Upper lobe of right lung (tissue), 1 donor: Measurements from ENCODE around the gene TUFT1. TPM values are rescaled to one million over a fixed set of nuclear protein-coding genes. Genes with fewer than 3 reads are reported as not detected.

ENCODE experiments used
- ATAC-seq: fragments of 200-7000 bp; cut with Tn5 transposase; one replicate; pipeline ENCODE4 v1.9.1; 2020; ENCODE audit warnings: mild to moderate bottlenecking, moderate library complexity
- DNase-seq: peaks from one replicate; pipeline ENCODE4 v3.0.0-alpha.2; 2020
- H3K27ac ChIP-seq: fragments of 200-600 bp; one replicate; pipeline ENCODE4 v1.8.0; 2022
- H3K27me3 ChIP-seq: fragments of 200-600 bp; one replicate; pipeline ENCODE4 v1.8.0; 2022; ENCODE audit warnings: mild to moderate bottlenecking
- H3K36me3 ChIP-seq: fragments of 200-600 bp; one replicate; pipeline ENCODE4 v1.8.0; 2022
- H3K4me1 ChIP-seq: fragments of 200-600 bp; one replicate; pipeline ENCODE4 v1.8.0; 2022
- H3K4me3 ChIP-seq: fragments of 200-600 bp; one replicate; pipeline ENCODE4 v1.8.0; 2022; ENCODE audit warnings: mild to moderate bottlenecking
- H3K9me3 ChIP-seq: fragments of 200-600 bp; one replicate; pipeline ENCODE4 v1.8.0; 2022
- intact Hi-C: fragments of 100-400 bp; cut with DNase I; formaldehyde crosslinking; loops from one replicate; pipeline ENCODE4 v1.11.0; 2022
- total RNA-seq: library from RNA; stranded (reverse); fragmentation: NEBNext Ultra II Directional; extraction: Animal tissue kit (Norgen Biotek cat#: 25700); gene quantifications from one replicate; pipeline ENCODE4 v1.2.1, GENCODE V29; 2021
- TF ChIP-seq, protein P1 (sequence below): fragments of 200-600 bp; IDR thresholded peaks from one replicate; pipeline ENCODE4 v1.8.0; 2022; ENCODE audit warnings: antibody characterized with exemption
- donor health status: DM: no; HTN: yes; CAD: no; lungs with severe emphysema.

The TUFT1 gene
- total RNA-seq, 1 donor from 2014 or later = 13.3 TPM

DNA sequence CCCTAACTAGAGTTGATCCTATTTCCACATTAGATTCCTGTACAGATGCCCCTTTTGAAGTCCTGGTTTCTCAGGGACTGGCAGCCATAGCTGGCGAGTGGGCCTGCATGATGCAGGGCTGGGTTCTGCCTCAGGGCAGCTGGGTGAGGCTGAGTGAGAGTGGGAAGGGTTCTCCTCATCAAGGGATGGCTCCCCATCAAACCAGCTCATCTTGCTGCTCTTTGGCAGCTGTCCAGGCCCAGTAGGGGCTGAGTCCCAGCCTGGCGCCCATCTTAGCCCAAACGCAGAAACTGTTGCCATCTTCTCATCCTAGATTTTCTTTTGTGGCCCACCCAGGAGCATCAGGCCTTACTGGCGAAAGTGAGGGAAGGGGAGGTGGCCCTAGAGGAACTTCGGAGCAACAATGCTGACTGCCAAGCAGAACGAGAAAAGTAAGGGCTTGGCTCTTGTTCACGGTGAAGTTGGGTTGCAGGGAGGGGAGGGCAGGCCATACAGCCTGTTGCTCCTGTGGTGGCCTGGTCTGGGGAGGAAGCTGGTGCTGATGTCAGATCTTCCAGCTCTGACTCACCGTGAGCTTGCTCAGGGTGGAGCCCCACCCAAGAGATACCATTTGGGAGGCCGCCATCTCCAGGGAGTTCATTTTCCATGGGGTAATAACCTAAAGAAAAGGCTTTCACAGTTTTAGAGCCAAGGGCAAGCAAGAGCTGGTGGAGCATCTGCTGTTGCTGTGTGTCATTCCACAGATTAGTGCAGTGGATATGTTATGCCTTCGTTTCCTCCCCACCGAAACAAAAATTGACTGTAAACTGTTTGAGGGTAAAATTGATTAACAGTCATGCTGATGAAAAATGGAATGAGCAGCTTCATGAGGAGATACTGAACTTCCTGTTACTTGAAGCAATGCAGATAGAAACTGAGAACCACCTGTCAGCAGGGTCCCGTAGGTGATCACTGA is 34.7 kb downstream of the TUFT1 start:
- Histone ChIP-seq H3K27ac (no peak overlapping the region), H3K36me3 (peaks cover 42% of the 10 kb centered on the region), H3K4me3 (no peak overlapping the region), H3K9me3 (no peaks in the 10 kb centered on the region), H3K27me3 (no peaks in the 10 kb centered on the region), H3K4me1 (no peaks in the 10 kb centered on the region)
- TF ChIP-seq, protein P1, sequence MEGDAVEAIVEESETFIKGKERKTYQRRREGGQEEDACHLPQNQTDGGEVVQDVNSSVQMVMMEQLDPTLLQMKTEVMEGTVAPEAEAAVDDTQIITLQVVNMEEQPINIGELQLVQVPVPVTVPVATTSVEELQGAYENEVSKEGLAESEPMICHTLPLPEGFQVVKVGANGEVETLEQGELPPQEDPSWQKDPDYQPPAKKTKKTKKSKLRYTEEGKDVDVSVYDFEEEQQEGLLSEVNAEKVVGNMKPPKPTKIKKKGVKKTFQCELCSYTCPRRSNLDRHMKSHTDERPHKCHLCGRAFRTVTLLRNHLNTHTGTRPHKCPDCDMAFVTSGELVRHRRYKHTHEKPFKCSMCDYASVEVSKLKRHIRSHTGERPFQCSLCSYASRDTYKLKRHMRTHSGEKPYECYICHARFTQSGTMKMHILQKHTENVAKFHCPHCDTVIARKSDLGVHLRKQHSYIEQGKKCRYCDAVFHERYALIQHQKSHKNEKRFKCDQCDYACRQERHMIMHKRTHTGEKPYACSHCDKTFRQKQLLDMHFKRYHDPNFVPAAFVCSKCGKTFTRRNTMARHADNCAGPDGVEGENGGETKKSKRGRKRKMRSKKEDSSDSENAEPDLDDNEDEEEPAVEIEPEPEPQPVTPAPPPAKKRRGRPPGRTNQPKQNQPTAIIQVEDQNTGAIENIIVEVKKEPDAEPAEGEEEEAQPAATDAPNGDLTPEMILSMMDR = no peak
- DNase-seq (no peak), ATAC-seq (peak; percentile 37)
- intact Hi-C loops = no loop called here

DNA sequence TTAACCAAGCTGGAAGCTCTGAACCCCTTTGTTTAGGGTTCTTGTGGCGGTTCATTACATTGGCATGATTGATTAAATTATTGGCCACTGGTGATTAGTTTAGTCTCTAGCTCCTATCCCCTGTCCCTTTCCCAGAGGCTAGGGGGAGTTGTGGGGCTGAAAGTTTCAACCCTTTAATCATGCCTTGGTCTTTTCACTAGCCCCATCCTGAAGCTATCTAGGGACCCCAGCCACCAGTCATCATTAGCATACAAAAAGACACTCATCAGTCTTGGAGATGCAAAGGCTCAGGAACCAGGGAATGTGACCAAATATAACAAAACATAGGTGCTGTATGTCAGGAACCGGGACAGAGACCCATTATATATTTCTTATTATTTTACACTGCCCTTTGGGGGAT is 37.1 kb downstream of the TUFT1 start:
- intact Hi-C loops = no loop called here
- peaks cover 48% of the 10 kb centered on the region for H3K36me3 ChIP-seq
- TF ChIP-seq, protein P1 = no peak
- ATAC-seq = no peak
- no peaks in the 10 kb centered on the region for H3K9me3 ChIP-seq
- H3K27ac ChIP-seq = no peak overlapping the region
- H3K4me1 ChIP-seq = no peaks in the 10 kb centered on the region
- H3K4me3 ChIP-seq = no peak overlapping the region
- no peaks in the 10 kb centered on the region for H3K27me3 ChIP-seq
- DNase-seq = no peak

DNA sequence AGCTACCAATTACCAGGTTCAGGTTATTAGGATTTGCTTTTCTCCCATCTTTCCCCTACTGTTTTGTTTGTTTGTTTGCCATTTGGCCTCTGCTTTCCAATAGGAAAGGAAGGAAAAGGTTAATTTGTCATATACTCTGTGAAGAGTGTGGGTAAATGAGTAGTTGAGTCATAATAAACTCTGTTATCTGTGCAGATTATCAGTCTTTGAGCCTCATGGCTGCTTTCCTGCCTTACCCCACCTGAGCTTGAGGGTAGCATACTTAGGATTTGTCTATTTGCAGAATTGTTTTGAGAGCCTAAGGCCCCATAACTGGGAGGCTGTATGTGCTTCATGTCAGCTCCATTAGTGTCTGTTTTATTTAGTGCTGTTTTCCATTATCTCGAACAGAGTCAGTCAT is 38.8 kb downstream of the TUFT1 start:
- intact Hi-C loops = no loop called here
- no peaks in the 10 kb centered on the region for H3K9me3 ChIP-seq
- peaks cover 48% of the 10 kb centered on the region for H3K36me3 ChIP-seq
- H3K4me1 ChIP-seq = no peaks in the 10 kb centered on the region
- no peak overlapping the region for H3K4me3 ChIP-seq
- H3K27ac ChIP-seq = no peak overlapping the region
- DNase-seq (no peak), ATAC-seq (no peak)
- H3K27me3 ChIP-seq = no peaks in the 10 kb centered on the region
- TF ChIP-seq, protein P1 = no peak

DNA sequence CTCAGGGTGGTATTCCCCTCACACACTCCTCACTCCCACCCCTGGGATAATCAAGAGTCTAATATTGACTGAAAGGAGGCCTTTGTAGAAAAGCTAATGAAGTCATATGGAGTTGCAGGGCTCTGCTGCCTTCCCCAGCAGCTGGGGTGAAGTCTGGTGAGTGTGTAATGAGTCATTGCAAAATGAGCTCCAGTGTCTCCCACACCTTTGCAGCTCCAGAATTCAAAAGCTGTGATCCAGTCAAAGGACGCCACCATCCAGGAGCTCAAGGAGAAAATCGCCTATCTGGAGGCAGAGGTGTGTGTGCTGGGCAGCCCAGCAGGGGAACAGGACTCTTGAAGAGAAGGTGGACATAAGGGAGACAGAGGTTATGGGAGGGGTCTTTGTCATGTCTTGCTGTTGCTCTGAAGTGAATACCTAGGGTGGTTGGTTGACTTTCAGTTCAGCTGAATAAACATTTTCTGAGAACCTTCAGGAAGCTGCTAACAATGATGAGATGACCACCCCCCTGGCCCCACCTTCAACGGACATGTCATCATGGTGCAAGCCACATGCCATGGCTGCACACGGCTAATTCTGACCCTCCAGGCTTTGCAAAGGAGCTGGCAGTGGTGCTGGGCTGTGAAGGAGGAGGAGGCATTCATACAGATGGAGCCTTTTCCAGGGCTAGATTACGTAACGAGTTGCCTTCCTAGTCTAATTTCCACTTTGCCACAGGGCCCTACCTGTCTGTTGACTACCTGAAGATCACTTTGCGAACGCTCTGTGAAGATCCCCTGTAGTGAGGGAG is 39.5 kb downstream of the TUFT1 start:
- TF ChIP-seq, protein P1 = no peak
- Histone ChIP-seq H3K4me3 (no peak overlapping the region), H3K9me3 (no peaks in the 10 kb centered on the region), H3K4me1 (no peaks in the 10 kb centered on the region), H3K27me3 (no peaks in the 10 kb centered on the region), H3K27ac (no peak overlapping the region), H3K36me3 (peaks cover 41% of the 10 kb centered on the region)
- ATAC-seq = no peak
- intact Hi-C loops = no loop called here
- no peak for DNase-seq

DNA sequence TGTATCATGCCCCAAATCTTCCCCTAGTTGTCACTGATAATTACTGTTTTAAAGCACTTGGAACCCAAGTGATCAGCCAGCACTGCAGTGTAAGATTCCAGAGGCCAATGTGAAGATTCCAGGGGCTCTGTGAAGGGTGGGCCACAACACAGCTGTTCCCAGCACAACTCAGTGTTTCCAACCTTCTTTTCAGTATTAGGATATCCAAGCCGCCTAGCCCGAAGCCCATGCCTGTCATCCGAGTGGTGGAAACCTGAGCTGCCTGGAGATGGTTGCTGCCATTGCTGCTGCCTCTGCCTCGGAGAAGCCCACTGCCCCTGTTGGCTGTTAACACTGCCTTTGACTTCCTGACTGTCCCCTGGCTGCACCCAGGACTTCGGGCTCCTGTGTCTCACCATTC is 41.3 kb downstream of the TUFT1 start:
- TF ChIP-seq, protein P1 = no peak
- peaks cover 27% of the 10 kb centered on the region for H3K36me3 ChIP-seq
- H3K4me3 ChIP-seq = no peak overlapping the region
- intact Hi-C loops = no loop called here
- ATAC-seq (no peak), DNase-seq (no peak)
- no peaks in the 10 kb centered on the region for H3K4me1 ChIP-seq
- no peak overlapping the region for H3K27ac ChIP-seq
- H3K9me3 ChIP-seq = no peaks in the 10 kb centered on the region
- H3K27me3 ChIP-seq = no peaks in the 10 kb centered on the region
